Measurements from ENCODE around the gene CENPN. TPM values are rescaled to one million over a fixed set of nuclear protein-coding genes. Genes with fewer than 3 reads are reported as not detected.

CENPN gene
- total RNA-seq, 4 donors from 2014 or later: 5.8 to 9.6 (median 6.6) TPM

DNA sequence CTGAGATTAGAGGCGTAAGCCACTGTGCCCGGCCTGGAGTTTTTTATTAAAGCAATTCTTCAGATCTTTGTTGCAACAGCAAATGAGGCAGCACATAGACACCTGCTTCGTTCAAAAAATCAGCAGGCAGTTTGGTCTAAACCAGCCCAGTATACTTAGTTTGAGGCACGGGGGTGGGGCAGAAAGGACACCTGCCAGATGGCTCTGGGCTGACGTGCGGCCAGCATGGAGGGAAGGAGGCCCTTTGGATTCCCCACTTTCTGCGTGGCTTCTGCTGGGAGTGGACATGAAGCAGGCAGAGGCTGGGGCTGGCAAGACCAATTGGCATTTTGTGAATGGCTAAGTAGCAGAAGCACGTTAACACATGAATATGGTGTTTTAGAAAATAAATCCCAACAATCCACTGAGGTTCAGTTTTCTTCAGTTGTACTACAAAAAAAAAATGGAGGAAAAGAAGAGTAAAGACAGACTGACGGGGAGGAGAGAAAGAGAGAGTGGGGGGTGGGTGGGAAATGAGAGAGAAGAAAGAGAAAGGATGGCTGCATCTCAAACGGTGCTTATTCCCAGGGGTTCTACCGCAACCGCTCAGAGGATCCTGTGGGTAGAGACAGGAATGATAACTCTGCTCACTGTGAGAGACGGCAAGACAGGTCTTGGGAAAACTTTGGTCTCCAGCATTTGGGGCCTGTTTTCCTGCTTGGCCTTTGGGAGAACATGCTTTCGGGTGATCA is 53.7 kb downstream of the CENPN start:
- Histone ChIP-seq H3K9me3 (no peaks in the 10 kb centered on the region), H3K27ac (replicated peaks in 1 of 4) (no peak overlapping the region), H3K4me3 (no peak overlapping the region), H3K36me3 (no peaks in the 10 kb centered on the region), H3K4me1 (no peaks in the 10 kb centered on the region), H3K27me3 (no peaks in the 10 kb centered on the region)
- TF ChIP-seq, protein P1, sequence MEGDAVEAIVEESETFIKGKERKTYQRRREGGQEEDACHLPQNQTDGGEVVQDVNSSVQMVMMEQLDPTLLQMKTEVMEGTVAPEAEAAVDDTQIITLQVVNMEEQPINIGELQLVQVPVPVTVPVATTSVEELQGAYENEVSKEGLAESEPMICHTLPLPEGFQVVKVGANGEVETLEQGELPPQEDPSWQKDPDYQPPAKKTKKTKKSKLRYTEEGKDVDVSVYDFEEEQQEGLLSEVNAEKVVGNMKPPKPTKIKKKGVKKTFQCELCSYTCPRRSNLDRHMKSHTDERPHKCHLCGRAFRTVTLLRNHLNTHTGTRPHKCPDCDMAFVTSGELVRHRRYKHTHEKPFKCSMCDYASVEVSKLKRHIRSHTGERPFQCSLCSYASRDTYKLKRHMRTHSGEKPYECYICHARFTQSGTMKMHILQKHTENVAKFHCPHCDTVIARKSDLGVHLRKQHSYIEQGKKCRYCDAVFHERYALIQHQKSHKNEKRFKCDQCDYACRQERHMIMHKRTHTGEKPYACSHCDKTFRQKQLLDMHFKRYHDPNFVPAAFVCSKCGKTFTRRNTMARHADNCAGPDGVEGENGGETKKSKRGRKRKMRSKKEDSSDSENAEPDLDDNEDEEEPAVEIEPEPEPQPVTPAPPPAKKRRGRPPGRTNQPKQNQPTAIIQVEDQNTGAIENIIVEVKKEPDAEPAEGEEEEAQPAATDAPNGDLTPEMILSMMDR (IDR thresholded peaks at IDR 0.05): no peak
- TF ChIP-seq POLR2AphosphoS5 (IDR thresholded peaks at IDR 0.05): no peak
- no peak for TF ChIP-seq EP300 (IDR thresholded peaks at IDR 0.05)
- TF ChIP-seq POLR2A (IDR thresholded peaks at IDR 0.05; ENCODE audit: low read depth): no peak
- WGBS: 89% methylated on average over 14 of the region's 14 CpGs
- DNase-seq (ENCODE audit: extremely low spot score): no peak
- intact Hi-C loops (cut with DNase I): no loop called here

DNA sequence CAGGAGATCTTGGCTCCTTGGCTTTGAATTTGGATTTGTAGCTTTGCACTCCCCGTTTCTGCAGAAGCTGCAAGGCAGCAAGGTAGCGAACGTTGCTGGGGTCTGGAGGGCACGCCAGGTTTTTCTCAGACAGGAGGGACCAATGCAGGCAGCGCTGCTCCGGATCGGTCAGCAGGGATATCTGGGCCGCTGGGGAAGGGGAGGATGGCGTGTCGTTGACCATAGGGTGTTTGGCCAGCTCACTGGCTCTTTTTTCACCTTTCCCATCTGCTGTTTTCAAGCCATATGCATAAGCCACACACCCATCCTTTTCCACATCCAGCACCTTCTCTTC is 54.3 kb downstream of the CENPN start:
- Histone ChIP-seq H3K9me3 (no peaks in the 10 kb centered on the region), H3K27ac (replicated peaks in 1 of 4) (no peak overlapping the region), H3K36me3 (no peaks in the 10 kb centered on the region), H3K4me3 (no peak overlapping the region), H3K27me3 (no peaks in the 10 kb centered on the region), H3K4me1 (no peaks in the 10 kb centered on the region)
- intact Hi-C loops (cut with DNase I): no loop called here
- no peak for TF ChIP-seq EP300 (IDR thresholded peaks at IDR 0.05)
- TF ChIP-seq, protein P1 (IDR thresholded peaks at IDR 0.05): no peak
- TF ChIP-seq POLR2AphosphoS5 (IDR thresholded peaks at IDR 0.05): no peak
- no peak for TF ChIP-seq POLR2A (IDR thresholded peaks at IDR 0.05; ENCODE audit: low read depth)
- no peak for DNase-seq (ENCODE audit: extremely low spot score)
- 87% methylated on average over 10 of the region's 10 CpGs for WGBS

DNA sequence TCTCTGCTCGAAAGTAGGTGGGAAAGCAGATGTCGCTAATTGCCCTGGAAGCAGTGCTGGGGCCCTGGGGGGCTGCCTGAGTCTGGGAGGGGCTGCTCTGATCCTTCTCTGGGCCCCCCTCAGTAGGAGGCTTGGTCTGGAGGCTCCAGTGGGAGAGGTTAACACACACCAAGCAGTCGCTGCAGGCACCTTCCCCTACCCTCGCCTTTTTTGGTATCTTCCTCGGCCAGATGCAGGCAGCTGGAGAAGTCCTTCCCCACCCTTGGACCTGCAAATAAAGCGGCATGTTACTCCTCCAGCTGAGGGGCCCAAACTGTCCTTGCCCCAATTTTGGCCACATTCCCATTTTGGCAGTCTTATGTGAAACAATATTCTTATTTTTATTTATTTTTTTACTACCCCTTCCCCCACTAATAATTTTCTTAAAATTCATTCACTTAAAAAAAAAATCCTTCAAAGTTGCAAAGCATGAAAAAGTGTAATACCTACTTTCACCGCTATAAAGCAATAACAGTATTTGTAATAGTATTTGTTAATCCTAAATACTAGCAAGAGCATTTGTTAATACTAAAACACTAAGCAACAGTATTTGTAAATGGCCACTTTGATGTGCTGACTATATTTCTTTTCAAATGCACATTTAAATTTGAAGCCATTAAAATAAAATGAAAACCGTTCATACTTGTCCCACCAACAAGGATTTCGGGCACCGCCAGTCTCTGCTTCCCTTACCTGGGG is 55.0 kb downstream of the CENPN start:
- intact Hi-C loops (cut with DNase I): no loop called here
- H3K9me3 ChIP-seq: no peaks in the 10 kb centered on the region
- H3K4me1 ChIP-seq: no peaks in the 10 kb centered on the region
- H3K27ac ChIP-seq (replicated peaks in 1 of 4): no peak overlapping the region
- no peaks in the 10 kb centered on the region for H3K27me3 ChIP-seq
- no peak overlapping the region for H3K4me3 ChIP-seq
- no peak for TF ChIP-seq POLR2AphosphoS5 (IDR thresholded peaks at IDR 0.05)
- TF ChIP-seq, protein P1 (IDR thresholded peaks at IDR 0.05): no peak
- no peak for TF ChIP-seq POLR2A (IDR thresholded peaks at IDR 0.05; ENCODE audit: low read depth)
- TF ChIP-seq EP300 (IDR thresholded peaks at IDR 0.05): no peak
- 91% methylated on average over 10 of the region's 10 CpGs for WGBS
- no peaks in the 10 kb centered on the region for H3K36me3 ChIP-seq
- DNase-seq (ENCODE audit: extremely low spot score): no peak

DNA sequence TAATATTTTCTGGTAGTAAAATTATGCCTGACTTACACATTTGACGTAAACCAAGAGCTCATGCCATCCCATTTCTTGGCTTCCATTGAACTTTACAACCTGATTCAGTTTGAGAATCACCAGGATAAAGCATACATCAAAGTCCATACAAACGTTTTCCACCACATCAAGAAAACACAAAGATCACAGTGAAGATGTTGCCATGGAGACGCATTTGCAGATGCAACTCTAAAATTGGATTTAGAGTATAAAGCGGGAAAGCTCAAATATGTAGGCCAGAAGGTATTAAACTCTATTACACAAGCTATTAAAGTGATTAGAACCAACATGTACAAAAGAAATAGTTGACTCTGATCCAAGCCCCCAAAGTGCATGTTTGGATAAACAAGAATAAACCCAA is 59.7 kb downstream of the CENPN start:
- intact Hi-C loops (cut with DNase I): no loop called here

More for the DNA sequence above, 59.7 kb downstream of the CENPN start:
- 75% methylated on average over 4 of the region's 4 CpGs for WGBS
- H3K27ac ChIP-seq (replicated peaks in 1 of 4): no peak overlapping the region
- no peaks in the 10 kb centered on the region for H3K27me3 ChIP-seq
- no peak overlapping the region for H3K4me3 ChIP-seq
- DNase-seq (ENCODE audit: extremely low spot score): no peak
- H3K4me1 ChIP-seq: no peaks in the 10 kb centered on the region
- TF ChIP-seq, protein P1 (IDR thresholded peaks at IDR 0.05): no peak
- TF ChIP-seq POLR2A (IDR thresholded peaks at IDR 0.05; ENCODE audit: low read depth) (no peak), POLR2AphosphoS5 (IDR thresholded peaks at IDR 0.05) (no peak), EP300 (IDR thresholded peaks at IDR 0.05) (no peak)
- H3K9me3 ChIP-seq: no peaks in the 10 kb centered on the region
- H3K36me3 ChIP-seq: no peaks in the 10 kb centered on the region

All from esophagus muscularis mucosa (tissue), 4 donors.